ENCODE data around the gene TP53TG5. TPM values are rescaled to one million over a fixed set of nuclear protein-coding genes. Genes with fewer than 3 reads are reported as not detected.

Gene TP53TG5
- polyA plus RNA-seq, 4 donors: 0.97 to 2.2 (median 1.5) TPM

GRCh38 chr20:45406260-45407066, 28.3 kb upstream of the TP53TG5 start:
- peak in 3 of 4 donors; percentile 11 to 24 (median 12) for DNase-seq (ENCODE audit: low read depth in 4 of 4, low spot score in 2 of 4)

GRCh38 chr20:45405571-45406259, 27.6 kb upstream of the TP53TG5 start:
- DNase-seq (ENCODE audit: low read depth in 4 of 4, low spot score in 2 of 4): peak in 1 of 4 donors; percentile 9

- no peak for DNase-seq (ENCODE audit: low read depth in 4 of 4, low spot score in 2 of 4)
Measured at GRCh38 chr20:45404438-45404837, 26.3 kb upstream of the TP53TG5 start.

- no peak for DNase-seq (ENCODE audit: low read depth in 4 of 4, low spot score in 2 of 4)
Measured at GRCh38 chr20:45402946-45403345, 24.8 kb upstream of the TP53TG5 start.

GRCh38 chr20:45400346-45401031, 22.4 kb upstream of the TP53TG5 start:
- no peak for DNase-seq (ENCODE audit: low read depth in 4 of 4, low spot score in 2 of 4)

- no peak for DNase-seq (ENCODE audit: low read depth in 4 of 4, low spot score in 2 of 4)
Measured at GRCh38 chr20:45399018-45399417, 20.9 kb upstream of the TP53TG5 start.

- DNase-seq (ENCODE audit: low read depth in 4 of 4, low spot score in 2 of 4): no peak
Measured at GRCh38 chr20:45395114-45395415, 16.9 kb upstream of the TP53TG5 start.

- no peak for DNase-seq (ENCODE audit: low read depth in 4 of 4, low spot score in 2 of 4)
Measured at GRCh38 chr20:45394221-45395113, 16.3 kb upstream of the TP53TG5 start.

GRCh38 chr20:45392733-45393132, 14.6 kb upstream of the TP53TG5 start:
- DNase-seq (ENCODE audit: low read depth in 4 of 4, low spot score in 2 of 4): no peak

GRCh38 chr20:45391559-45391958, 13.4 kb upstream of the TP53TG5 start:
- DNase-seq (ENCODE audit: low read depth in 4 of 4, low spot score in 2 of 4): no peak

- DNase-seq (ENCODE audit: low read depth in 4 of 4, low spot score in 2 of 4): no peak
Measured at GRCh38 chr20:45390931-45391330, 12.8 kb upstream of the TP53TG5 start.

GRCh38 chr20:45387274-45387673, 9.1 kb upstream of the TP53TG5 start:
- DNase-seq (ENCODE audit: low read depth in 4 of 4, low spot score in 2 of 4): no peak

- no peak for DNase-seq (ENCODE audit: low read depth in 4 of 4, low spot score in 2 of 4)
Measured at GRCh38 chr20:45377269-45377668, 856 bp downstream of the TP53TG5 start.

GRCh38 chr20:45374966-45375365, 3.2 kb downstream of the TP53TG5 start:
- no peak for DNase-seq (ENCODE audit: low read depth in 4 of 4, low spot score in 2 of 4)

- DNase-seq (ENCODE audit: low read depth in 4 of 4, low spot score in 2 of 4): no peak
Measured at GRCh38 chr20:45374101-45374467, 4.0 kb downstream of the TP53TG5 start.

GRCh38 chr20:45373353-45374100, 4.6 kb downstream of the TP53TG5 start:
- peak in 2 of 4 donors; percentile 64 to 76 for DNase-seq (ENCODE audit: low read depth in 4 of 4, low spot score in 2 of 4)

- no peak for DNase-seq (ENCODE audit: low read depth in 4 of 4, low spot score in 2 of 4)
Measured at GRCh38 chr20:45372646-45373352, 5.3 kb downstream of the TP53TG5 start.

- no peak for DNase-seq (ENCODE audit: low read depth in 4 of 4, low spot score in 2 of 4)
Measured at GRCh38 chr20:45372241-45372640, 5.9 kb downstream of the TP53TG5 start.

GRCh38 chr20:45370571-45371160, 7.5 kb downstream of the TP53TG5 start:
- no peak for DNase-seq (ENCODE audit: low read depth in 4 of 4, low spot score in 2 of 4)

Data from left renal cortex interstitium (tissue), 4 donors.